ENCODE data around the gene TAF4.

TAF4 gene

DNA sequence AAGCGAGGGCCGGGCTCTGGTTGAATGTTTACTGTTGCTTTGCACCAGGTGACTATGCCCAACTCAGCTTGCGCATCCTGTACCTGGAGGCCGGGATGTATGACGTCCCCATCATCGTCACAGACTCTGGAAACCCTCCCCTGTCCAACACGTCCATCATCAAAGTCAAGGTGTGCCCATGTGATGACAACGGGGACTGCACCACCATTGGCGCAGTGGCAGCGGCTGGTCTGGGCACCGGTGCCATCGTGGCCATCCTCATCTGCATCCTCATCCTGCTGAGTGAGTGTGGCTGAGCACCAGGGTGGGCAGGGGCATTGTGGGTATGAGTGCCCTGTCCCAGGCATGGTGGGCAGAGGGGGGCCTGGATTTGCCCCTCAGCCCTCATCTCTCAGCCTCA, 136.1 kb downstream of the TAF4 start:
- DNase-seq, result no peak

GRCh38 chr20:61927826-61928541, 137.7 kb downstream of the TAF4 start:
- no peak for DNase-seq

DNA sequence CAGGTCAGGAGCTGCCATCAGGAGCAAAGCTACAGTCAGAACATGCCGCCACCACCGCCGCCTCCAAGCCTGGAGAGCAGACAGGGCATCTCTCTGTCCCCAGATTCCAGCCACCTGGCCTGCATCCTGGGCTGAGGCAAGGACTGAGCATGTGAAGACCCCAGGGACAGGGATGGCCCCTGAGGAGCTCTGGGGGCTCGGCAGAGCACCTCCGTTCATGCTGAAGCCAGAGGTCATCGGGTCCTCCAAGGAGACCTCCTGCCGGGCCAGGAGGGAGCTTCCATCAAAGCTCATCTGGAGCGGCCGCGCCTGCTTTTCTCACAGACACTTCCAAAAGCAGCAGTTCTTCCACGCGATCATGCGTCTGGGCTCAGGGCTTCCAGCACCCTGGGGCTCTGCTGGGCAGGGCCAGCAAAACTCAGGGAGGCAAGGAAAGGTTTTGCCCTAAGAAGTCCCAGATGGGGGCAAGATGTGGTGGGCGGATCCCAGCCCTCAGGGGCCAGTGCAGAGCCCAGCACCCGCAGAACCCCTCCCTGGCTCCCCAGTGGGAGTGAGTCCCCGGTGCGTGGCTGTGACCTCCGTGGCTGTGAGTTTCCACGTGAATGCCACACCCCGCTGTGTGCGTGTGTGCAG, 138.4 kb downstream of the TAF4 start:
- no peak for DNase-seq

DNA sequence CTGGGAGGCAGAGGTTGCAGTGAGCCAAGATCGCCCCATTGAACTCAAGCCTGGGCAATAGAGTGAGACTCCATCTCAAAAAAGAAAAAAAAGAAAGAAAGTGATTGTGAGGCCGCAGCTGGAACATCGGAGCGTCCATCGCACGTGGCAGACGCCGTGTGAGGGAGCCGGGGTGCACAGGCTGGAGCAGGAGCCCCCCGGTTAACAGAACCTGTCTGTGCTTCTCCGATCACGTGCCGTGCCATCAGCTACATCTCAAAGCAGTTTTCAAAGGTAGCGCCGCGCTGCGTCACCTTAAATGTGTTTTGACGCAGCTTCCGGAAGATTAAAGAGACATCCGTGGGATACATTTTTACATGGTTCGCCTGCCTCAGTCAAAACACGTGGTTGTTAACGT, 138.9 kb downstream of the TAF4 start:
- no peak for DNase-seq

GRCh38 chr20:61926253-61926613, 139.4 kb downstream of the TAF4 start:
- DNase-seq, result no peak

- DNase-seq, result no peak
Observed at GRCh38 chr20:61925555-61926252, 140.0 kb downstream of the TAF4 start.

DNA sequence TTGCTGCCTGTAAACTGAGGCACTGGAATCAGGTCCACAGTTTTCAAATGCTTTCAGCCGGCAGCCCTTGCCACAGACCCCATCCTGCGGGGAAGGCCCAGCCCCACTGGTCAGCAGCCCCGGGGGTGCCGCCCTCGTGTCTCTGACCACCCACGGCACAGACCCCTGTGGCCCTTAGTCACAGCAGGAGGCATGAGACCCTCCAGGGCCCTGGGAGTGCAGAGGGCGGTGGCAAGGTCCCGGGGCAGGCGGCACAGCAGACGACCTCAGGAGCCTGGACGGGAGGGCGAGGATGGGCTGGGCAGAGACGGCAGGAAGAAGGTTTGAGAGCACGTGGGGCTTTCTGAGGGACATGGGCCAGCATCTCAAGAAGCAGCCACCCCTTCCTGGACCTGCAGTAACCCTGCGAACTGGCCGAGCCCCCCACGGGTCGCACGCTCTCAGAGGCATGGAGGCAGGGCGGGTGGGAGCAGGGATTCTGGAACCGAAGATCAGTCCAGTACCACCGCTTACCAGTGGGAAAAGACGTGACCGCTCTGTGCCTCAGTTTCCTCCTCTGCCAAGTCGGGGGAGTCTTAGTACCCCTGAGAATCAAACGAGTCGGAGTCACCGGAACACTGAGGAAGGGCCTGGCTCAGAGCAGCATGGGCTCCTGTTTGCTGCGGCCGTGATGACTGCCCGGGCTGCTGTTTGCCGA, 140.7 kb downstream of the TAF4 start:
- no peak for DNase-seq
